Activated CD8-positive, alpha-beta T cell treated with anti-CD3 and anti-CD28 coated beads for 36 hours (primary cell): ENCODE measurements around the gene EPAS1. TPM values are rescaled to one million over a fixed set of nuclear protein-coding genes. Genes with fewer than 3 reads are reported as not detected.

Source experiments
- ATAC-seq: fragments of 200-7000 bp; cut with Tn5 transposase; one replicate; pipeline ENCODE4 v1.10.0; 2021; ENCODE audit warnings: mild to moderate bottlenecking, moderate library complexity
- CTCF ChIA-PET: fragments of 350-600 bp; sonication (Branson Sonifier 250); formaldehyde crosslinking; loops from one replicate; lab custom pipeline; 2021; ENCODE audit warnings: antibody characterized with exemption; lab: Charles Lee
- POLR2A ChIA-PET: fragments of 350-600 bp; sonication (Branson Sonifier 250); formaldehyde crosslinking; loops from one replicate; lab custom pipeline; 2021; ENCODE audit warnings: antibody characterized with exemption; lab: Charles Lee
- DNase-seq: peaks from one replicate; pipeline ENCODE4 v3.0.0-alpha.2; 2020
- H3K27ac Mint-ChIP-seq: one replicate; pipeline ENCODE4 v1.8.0; 2021; ENCODE audit warnings: mild to moderate bottlenecking, mixed read lengths
- H3K27me3 Mint-ChIP-seq: one replicate; pipeline ENCODE4 v1.8.0; 2021; ENCODE audit warnings: mixed read lengths
- H3K36me3 Mint-ChIP-seq: one replicate; pipeline ENCODE4 v1.8.0; 2021; ENCODE audit warnings: low read depth, mixed read lengths
- H3K4me1 Mint-ChIP-seq: one replicate; pipeline ENCODE4 v1.8.0; 2021; ENCODE audit warnings: low read depth, mixed read lengths
- H3K4me3 Mint-ChIP-seq: one replicate; pipeline ENCODE4 v1.8.0; 2021; ENCODE audit warnings: mild to moderate bottlenecking, moderate library complexity, mixed read lengths
- H3K9me3 Mint-ChIP-seq: one replicate; pipeline ENCODE4 v1.8.0; 2021; ENCODE audit warnings: mixed read lengths
- CTCF ChIP-seq: fragments of 200-600 bp; IDR thresholded peaks from one replicate; pipeline ENCODE4 v1.8.0; 2022; ENCODE audit warnings: antibody characterized with exemption, mild to moderate bottlenecking
- intact Hi-C: fragments of 100-400 bp; cut with micrococcal nuclease; formaldehyde crosslinking; loops from one replicate; pipeline ENCODE4 v1.10.0; 2022
- total RNA-seq, 2 experiments: library from RNA; stranded (reverse); gene quantifications; one replicate each; pipeline ENCODE4 v1.2.3, GENCODE V29; 2021

The EPAS1 gene
- total RNA-seq, 2 experiments from 2014 or later, result 8.3 to 12.2 TPM

GRCh38 chr2:46386763-46387162, 89.6 kb downstream of the EPAS1 start:
- no peak overlapping the region for H3K27ac Mint-ChIP-seq
- H3K9me3 Mint-ChIP-seq, result no peaks in the 10 kb centered on the region
- H3K36me3 Mint-ChIP-seq, result no peaks in the 10 kb centered on the region
- ChIA-PET POLR2A (no interaction called here), CTCF (no interaction called here)
- no peaks in the 10 kb centered on the region for H3K27me3 Mint-ChIP-seq
- no peak overlapping the region for H3K4me3 Mint-ChIP-seq
- TF ChIP-seq CTCF, result no peak
- no peak for ATAC-seq
- DNase-seq, result no peak
- no peaks in the 10 kb centered on the region for H3K4me1 Mint-ChIP-seq
- intact Hi-C loops, result no loop called here

DNA sequence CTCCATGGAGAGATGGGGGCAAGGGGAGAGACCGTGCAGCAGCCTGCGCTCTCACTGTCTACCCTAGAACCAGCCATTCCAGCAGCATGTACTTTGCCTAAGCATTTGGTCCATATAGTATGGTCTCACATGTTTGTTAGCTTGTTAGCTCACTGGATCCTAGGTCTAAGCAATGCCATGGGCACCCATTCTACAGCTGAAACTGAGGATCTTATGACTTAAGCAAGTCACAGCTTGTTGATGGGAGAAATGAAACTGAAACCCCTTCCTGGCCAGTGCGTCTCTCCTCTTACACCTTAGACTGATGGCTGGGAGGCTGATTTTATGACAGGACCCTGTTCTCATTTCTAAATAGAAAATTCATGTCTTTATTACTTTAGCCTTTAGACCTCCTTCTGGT, 90.1 kb downstream of the EPAS1 start:
- TF ChIP-seq CTCF, result no peak
- H3K36me3 Mint-ChIP-seq, result no peaks in the 10 kb centered on the region
- H3K4me3 Mint-ChIP-seq, result no peak overlapping the region
- POLR2A ChIA-PET, result no interaction called here
- DNase-seq (no peak), ATAC-seq (no peak)
- CTCF ChIA-PET, result no interaction called here
- H3K27ac Mint-ChIP-seq, result no peak overlapping the region
- intact Hi-C loops, result no loop called here
- H3K4me1 Mint-ChIP-seq, result no peaks in the 10 kb centered on the region
- no peaks in the 10 kb centered on the region for H3K9me3 Mint-ChIP-seq
- H3K27me3 Mint-ChIP-seq, result no peaks in the 10 kb centered on the region

- Mint-ChIP-seq H3K27me3 (no peaks in the 10 kb centered on the region), H3K27ac (no peak overlapping the region), H3K4me3 (no peak overlapping the region), H3K9me3 (no peaks in the 10 kb centered on the region), H3K36me3 (no peaks in the 10 kb centered on the region), H3K4me1 (no peaks in the 10 kb centered on the region)
- no peak for ATAC-seq
- TF ChIP-seq CTCF, result no peak
- intact Hi-C loops, result no loop called here
- ChIA-PET POLR2A (no interaction called here), CTCF (no interaction called here)
- DNase-seq, result no peak
Measured at GRCh38 chr2:46387886-46388515, 90.8 kb downstream of the EPAS1 start.

DNA sequence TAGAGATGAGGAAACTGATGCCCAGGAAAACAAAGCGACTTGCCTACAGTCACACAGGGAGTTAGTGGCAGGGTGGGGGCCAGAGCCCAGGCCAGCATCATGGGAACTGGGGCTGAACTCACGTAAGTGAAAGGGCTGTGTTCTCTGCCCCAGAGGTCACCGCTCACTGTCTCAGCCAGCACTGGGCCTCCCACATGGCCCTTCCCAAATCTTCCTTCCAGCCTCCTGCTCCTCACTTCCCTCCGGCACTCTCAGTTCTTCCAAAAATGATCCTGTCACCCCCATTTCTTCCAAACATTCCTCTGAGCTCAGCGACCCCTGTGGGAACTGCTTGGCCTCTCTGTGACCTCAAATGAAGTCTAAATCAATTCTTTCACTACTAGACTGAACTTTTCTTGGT, 91.7 kb downstream of the EPAS1 start:
- Mint-ChIP-seq H3K4me1 (no peaks in the 10 kb centered on the region), H3K36me3 (no peaks in the 10 kb centered on the region), H3K9me3 (no peaks in the 10 kb centered on the region), H3K27me3 (no peaks in the 10 kb centered on the region), H3K4me3 (no peak overlapping the region), H3K27ac (no peak overlapping the region)
- TF ChIP-seq CTCF, result no peak
- ChIA-PET POLR2A (no interaction called here), CTCF (no interaction called here)
- intact Hi-C loops, result no loop called here
- DNase-seq (no peak), ATAC-seq (no peak)

- ATAC-seq (no peak), DNase-seq (no peak)
Measured at GRCh38 chr2:46389417-46389916, 92.3 kb downstream of the EPAS1 start.

More at GRCh38 chr2:46389417-46389916, 92.3 kb downstream of the EPAS1 start:
- intact Hi-C loops, result no loop called here
- Mint-ChIP-seq H3K4me3 (no peak overlapping the region), H3K4me1 (no peaks in the 10 kb centered on the region), H3K27me3 (no peaks in the 10 kb centered on the region), H3K27ac (no peak overlapping the region), H3K9me3 (no peaks in the 10 kb centered on the region), H3K36me3 (no peaks in the 10 kb centered on the region)
- CTCF ChIA-PET, result no interaction called here
- POLR2A ChIA-PET, result no interaction called here
- TF ChIP-seq CTCF, result no peak
